Loucy (cell line): ENCODE measurements around the gene GALNT18.

Source experiments
- EZH2phosphoT487 ChIP-seq: fragments of 200-600 bp; IDR thresholded peaks from 2 replicates; pipeline ENCODE4 v1.6.1; 2018; ENCODE audit warnings: antibody characterized with exemption, mild to moderate bottlenecking, moderate library complexity, borderline replicate concordance
- TF ChIP-seq, protein P1 (sequence below): fragments of 200-600 bp; sonication (generic); conservative IDR thresholded peaks from 2 replicates; pipeline ENCODE4 v1.5.1; 2014; ENCODE audit warnings: mild to moderate bottlenecking, antibody characterized with exemption, low read length

DNA sequence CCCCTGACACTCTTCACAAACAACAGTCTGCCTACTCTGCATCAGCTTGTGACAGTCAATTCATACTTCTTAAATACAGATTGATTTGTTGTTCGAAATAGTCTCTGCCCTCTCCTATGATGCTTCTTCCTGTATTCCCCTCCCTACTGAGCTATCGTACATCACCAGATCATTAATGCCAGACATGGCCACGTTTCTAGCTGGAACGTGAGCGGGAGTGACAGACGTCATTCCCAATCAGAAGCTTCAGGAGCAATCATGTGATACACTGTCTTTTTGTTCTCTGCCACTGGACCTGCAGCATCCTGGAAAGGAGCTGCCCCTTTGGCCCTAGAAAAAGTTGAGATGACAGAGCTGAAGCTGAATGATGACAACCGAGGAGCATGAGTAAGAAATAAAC is 317.3 kb downstream of the GALNT18 start:
- TF ChIP-seq, protein P1, sequence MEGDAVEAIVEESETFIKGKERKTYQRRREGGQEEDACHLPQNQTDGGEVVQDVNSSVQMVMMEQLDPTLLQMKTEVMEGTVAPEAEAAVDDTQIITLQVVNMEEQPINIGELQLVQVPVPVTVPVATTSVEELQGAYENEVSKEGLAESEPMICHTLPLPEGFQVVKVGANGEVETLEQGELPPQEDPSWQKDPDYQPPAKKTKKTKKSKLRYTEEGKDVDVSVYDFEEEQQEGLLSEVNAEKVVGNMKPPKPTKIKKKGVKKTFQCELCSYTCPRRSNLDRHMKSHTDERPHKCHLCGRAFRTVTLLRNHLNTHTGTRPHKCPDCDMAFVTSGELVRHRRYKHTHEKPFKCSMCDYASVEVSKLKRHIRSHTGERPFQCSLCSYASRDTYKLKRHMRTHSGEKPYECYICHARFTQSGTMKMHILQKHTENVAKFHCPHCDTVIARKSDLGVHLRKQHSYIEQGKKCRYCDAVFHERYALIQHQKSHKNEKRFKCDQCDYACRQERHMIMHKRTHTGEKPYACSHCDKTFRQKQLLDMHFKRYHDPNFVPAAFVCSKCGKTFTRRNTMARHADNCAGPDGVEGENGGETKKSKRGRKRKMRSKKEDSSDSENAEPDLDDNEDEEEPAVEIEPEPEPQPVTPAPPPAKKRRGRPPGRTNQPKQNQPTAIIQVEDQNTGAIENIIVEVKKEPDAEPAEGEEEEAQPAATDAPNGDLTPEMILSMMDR = no peak
- no peak for TF ChIP-seq EZH2phosphoT487
